ENCODE results near the gene PDLIM4. TPM values are rescaled to one million over a fixed set of nuclear protein-coding genes. Genes with fewer than 3 reads are reported as not detected.

PDLIM4 gene
- polyA plus RNA-seq, 1 donor (not counting 4 experiments of a cell fraction or from before 2014, with no cell fraction given) = 38.3 TPM

DNA sequence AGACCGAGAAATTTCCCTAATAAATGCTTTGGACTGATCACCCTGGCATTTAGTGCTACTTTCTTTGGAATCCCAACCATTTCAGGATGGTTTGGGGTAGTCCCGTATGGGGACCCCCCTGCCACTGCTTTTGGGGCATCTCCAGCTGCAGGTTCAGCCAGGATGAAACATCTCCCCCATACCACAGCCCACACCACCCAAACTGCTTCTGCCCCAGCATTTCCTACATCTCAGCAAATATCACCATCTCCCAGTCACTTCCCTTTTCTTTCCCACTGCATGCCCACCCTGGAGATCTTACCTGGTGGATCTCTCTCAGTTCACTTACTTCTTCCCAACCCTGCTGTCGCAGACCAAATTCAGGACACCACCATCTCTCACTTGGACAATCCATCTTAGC lies 25.0 kb upstream of the PDLIM4 start:
- TF ChIP-seq, protein P1, sequence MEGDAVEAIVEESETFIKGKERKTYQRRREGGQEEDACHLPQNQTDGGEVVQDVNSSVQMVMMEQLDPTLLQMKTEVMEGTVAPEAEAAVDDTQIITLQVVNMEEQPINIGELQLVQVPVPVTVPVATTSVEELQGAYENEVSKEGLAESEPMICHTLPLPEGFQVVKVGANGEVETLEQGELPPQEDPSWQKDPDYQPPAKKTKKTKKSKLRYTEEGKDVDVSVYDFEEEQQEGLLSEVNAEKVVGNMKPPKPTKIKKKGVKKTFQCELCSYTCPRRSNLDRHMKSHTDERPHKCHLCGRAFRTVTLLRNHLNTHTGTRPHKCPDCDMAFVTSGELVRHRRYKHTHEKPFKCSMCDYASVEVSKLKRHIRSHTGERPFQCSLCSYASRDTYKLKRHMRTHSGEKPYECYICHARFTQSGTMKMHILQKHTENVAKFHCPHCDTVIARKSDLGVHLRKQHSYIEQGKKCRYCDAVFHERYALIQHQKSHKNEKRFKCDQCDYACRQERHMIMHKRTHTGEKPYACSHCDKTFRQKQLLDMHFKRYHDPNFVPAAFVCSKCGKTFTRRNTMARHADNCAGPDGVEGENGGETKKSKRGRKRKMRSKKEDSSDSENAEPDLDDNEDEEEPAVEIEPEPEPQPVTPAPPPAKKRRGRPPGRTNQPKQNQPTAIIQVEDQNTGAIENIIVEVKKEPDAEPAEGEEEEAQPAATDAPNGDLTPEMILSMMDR (optimal IDR thresholded peaks at IDR 0.05 in 1 of 3, IDR thresholded peaks at IDR 0.05 in 1 of 3, conservative IDR thresholded peaks at IDR 0.05 in 1 of 3; ENCODE audit: extremely low read depth in 1 of 3, insufficient read depth in 2 of 3, low read length in 3 of 3) = no peak
- Histone ChIP-seq H3K79me2 (ENCODE audit: control insufficient read depth, insufficient read depth, low read length) (no peaks in the 10 kb centered on the region), H3K36me3 (ENCODE audit: control insufficient read depth in 2 of 2, extremely low read depth in 1 of 2, insufficient read depth in 2 of 2, low read length in 2 of 2) (no peaks in the 10 kb centered on the region), H3K4me2 (ENCODE audit: control insufficient read depth, extremely low read depth, insufficient read depth, low read depth, low read length) (no peak overlapping the region), H3K4me1 (ENCODE audit: control insufficient read depth, extremely low read depth, insufficient read depth, low read length) (peaks cover 12% of the 10 kb centered on the region), H3K27me3 (ENCODE audit: control insufficient read depth, extremely low read depth, insufficient read depth, low read length) (no peaks in the 10 kb centered on the region), H3K9me1 (ENCODE audit: control insufficient read depth, extremely low read depth, insufficient read depth, low read length) (no peaks in the 10 kb centered on the region), H3K27ac (ENCODE audit: control insufficient read depth, insufficient read depth, low read length) (no peak overlapping the region), H3K4me3 (ENCODE audit: control insufficient read depth in 2 of 3, extremely low read depth in 1 of 3, insufficient read depth in 2 of 3, low read depth in 1 of 3, low read length in 3 of 3) (no peak overlapping the region), H4K20me1 (ENCODE audit: control insufficient read depth, extremely low read depth, insufficient read depth, low read length) (no peaks in the 10 kb centered on the region), H3K9ac (ENCODE audit: control insufficient read depth, extremely low read depth, insufficient read depth, low read length) (no peak overlapping the region), H3K9me3 (ENCODE audit: control insufficient read depth, low read depth, low read length) (no peaks in the 10 kb centered on the region), H2AFZ (ENCODE audit: control insufficient read depth, low read length) (no peak overlapping the region)
- FAIRE-seq (no peak), DNase-seq (ENCODE audit: low read depth, low spot score) (no peak)
- dilution Hi-C loops (cut with MboI; ENCODE audit: extremely low pct_ligation_motif_present, low sequenced_read_pairs) = no loop called here

DNA sequence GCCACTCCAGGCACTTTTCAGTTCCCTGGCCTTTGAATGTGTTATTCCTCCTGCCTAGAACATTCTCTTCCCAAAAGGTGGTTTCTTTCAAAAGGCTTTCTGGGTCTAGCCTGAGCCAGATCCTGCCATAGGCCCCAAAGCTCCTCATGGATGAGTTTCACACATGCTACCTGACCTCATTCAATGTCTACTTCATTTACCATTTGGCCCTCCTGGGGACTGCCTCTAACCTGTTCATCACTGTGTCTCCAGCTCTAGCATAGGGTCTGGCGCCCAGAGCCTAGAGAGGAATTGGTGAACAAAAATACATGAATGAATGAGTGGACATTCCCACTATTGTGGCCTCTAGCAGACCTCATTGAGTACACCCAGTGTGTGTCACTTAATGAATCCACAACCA lies 24.4 kb upstream of the PDLIM4 start:
- Histone ChIP-seq H3K9ac (ENCODE audit: control insufficient read depth, extremely low read depth, insufficient read depth, low read length) (no peak overlapping the region), H2AFZ (ENCODE audit: control insufficient read depth, low read length) (no peak overlapping the region), H3K9me3 (ENCODE audit: control insufficient read depth, low read depth, low read length) (no peaks in the 10 kb centered on the region), H3K79me2 (ENCODE audit: control insufficient read depth, insufficient read depth, low read length) (no peaks in the 10 kb centered on the region), H4K20me1 (ENCODE audit: control insufficient read depth, extremely low read depth, insufficient read depth, low read length) (no peaks in the 10 kb centered on the region), H3K27me3 (ENCODE audit: control insufficient read depth, extremely low read depth, insufficient read depth, low read length) (no peaks in the 10 kb centered on the region), H3K36me3 (ENCODE audit: control insufficient read depth in 2 of 2, extremely low read depth in 1 of 2, insufficient read depth in 2 of 2, low read length in 2 of 2) (no peaks in the 10 kb centered on the region), H3K4me3 (ENCODE audit: control insufficient read depth in 2 of 3, extremely low read depth in 1 of 3, insufficient read depth in 2 of 3, low read depth in 1 of 3, low read length in 3 of 3) (no peak overlapping the region), H3K27ac (ENCODE audit: control insufficient read depth, insufficient read depth, low read length) (no peak overlapping the region), H3K4me1 (ENCODE audit: control insufficient read depth, extremely low read depth, insufficient read depth, low read length) (peaks cover 12% of the 10 kb centered on the region), H3K4me2 (ENCODE audit: control insufficient read depth, extremely low read depth, insufficient read depth, low read depth, low read length) (no peak overlapping the region), H3K9me1 (ENCODE audit: control insufficient read depth, extremely low read depth, insufficient read depth, low read length) (no peaks in the 10 kb centered on the region)
- no peak for FAIRE-seq
- DNase-seq (ENCODE audit: low read depth, low spot score) = no peak
- TF ChIP-seq, protein P1 (optimal IDR thresholded peaks at IDR 0.05 in 1 of 3, IDR thresholded peaks at IDR 0.05 in 1 of 3, conservative IDR thresholded peaks at IDR 0.05 in 1 of 3; ENCODE audit: extremely low read depth in 1 of 3, insufficient read depth in 2 of 3, low read length in 3 of 3) = no peak
- no peak for TF ChIP-seq EZH2 (IDR thresholded peaks at IDR 0.05; ENCODE audit: low read length)
- dilution Hi-C loops (cut with MboI; ENCODE audit: extremely low pct_ligation_motif_present, low sequenced_read_pairs) = no loop called here

All from keratinocyte (primary cell).